Mesenchymal stem cell (in vitro differentiated cells and primary cell): Measurements from ENCODE around the gene FAM120B.

Source experiments
- DNase-seq: peaks from one replicate; pipeline ENCODE4 v3.0.0-alpha.2; 2013
- H2AFZ ChIP-seq: one replicate; pipeline ENCODE4 v1.6.1; 2013; ENCODE audit warnings: low read depth, mild to moderate bottlenecking, control low read depth, inconsistent platforms, low read length, moderate library complexity
- H2AK5ac ChIP-seq: 2 replicates; pipeline ENCODE4 v1.6.1; 2013; ENCODE audit warnings: low read length, moderate library complexity, mild to moderate bottlenecking, inconsistent platforms; ENCODE audit not compliant: severe bottlenecking
- H2BK120ac ChIP-seq: one replicate; pipeline ENCODE4 v1.6.1; 2013; ENCODE audit warnings: low read depth, mild to moderate bottlenecking, inconsistent platforms, low read length, moderate library complexity
- H2BK12ac ChIP-seq, 2 experiments: one replicate each; pipeline ENCODE4 v1.6.1; 2013; ENCODE audit warnings: inconsistent platforms in 2 of 2, low read length in 2 of 2, mild to moderate bottlenecking in 2 of 2, moderate library complexity in 2 of 2, control low read depth in 1 of 2
- H2BK15ac ChIP-seq: one replicate; pipeline ENCODE4 v1.6.1; 2013; ENCODE audit warnings: mild to moderate bottlenecking, low read depth, inconsistent platforms; ENCODE audit not compliant: poor library complexity, severe bottlenecking
- H2BK5ac ChIP-seq: 2 replicates; pipeline ENCODE4 v1.6.1; 2013; ENCODE audit warnings: low read depth, mild to moderate bottlenecking, low read length, control low read depth, inconsistent platforms; ENCODE audit not compliant: poor library complexity, severe bottlenecking
- H3K14ac ChIP-seq, 2 experiments: one replicate each; pipeline ENCODE4 v1.6.1; 2013; ENCODE audit warnings: inconsistent platforms in 2 of 2, low read length in 2 of 2, control low read depth in 1 of 2, mild to moderate bottlenecking in 1 of 2, moderate library complexity in 1 of 2
- H3K18ac ChIP-seq, 2 experiments: one replicate each; pipeline ENCODE4 v1.6.1; 2013; ENCODE audit warnings: inconsistent platforms in 2 of 2, low read length in 2 of 2, control low read depth in 1 of 2, low read depth in 1 of 2, mild to moderate bottlenecking in 1 of 2
- H3K23ac ChIP-seq, 2 experiments: one replicate each; pipeline ENCODE4 v1.6.1; 2013; ENCODE audit warnings: inconsistent platforms in 2 of 2, low read length in 2 of 2, mild to moderate bottlenecking in 2 of 2, moderate library complexity in 2 of 2, control low read depth in 1 of 2
- H3K27ac ChIP-seq: 2 replicates; pipeline ENCODE4 v1.5.1; 2013; ENCODE audit warnings: mild to moderate bottlenecking, moderate library complexity, low read length, control low read depth, inconsistent platforms; ENCODE audit not compliant: poor library complexity, severe bottlenecking
- H3K27me3 ChIP-seq, 2 experiments: 2 replicates each; pipeline versions ENCODE4 v1.6.1 to v1.7.0; 2013; ENCODE audit warnings: low read length in 2 of 2, mild to moderate bottlenecking in 2 of 2, moderate library complexity in 2 of 2, control low read depth in 1 of 2, inconsistent platforms in 1 of 2; ENCODE audit not compliant: control insufficient read depth in 1 of 2, insufficient read depth in 1 of 2
- H3K36me3 ChIP-seq, 2 experiments: 2 replicates each; pipeline versions ENCODE4 v1.6.1 to v1.7.0; 2013; ENCODE audit warnings: low read length in 2 of 2, control low read depth in 1 of 2, inconsistent platforms in 1 of 2, low read depth in 1 of 2, mild to moderate bottlenecking in 1 of 2; ENCODE audit not compliant: insufficient read depth in 2 of 2, control insufficient read depth in 1 of 2
- H3K4ac ChIP-seq, 2 experiments: one replicate each; pipeline ENCODE4 v1.6.1; 2013; ENCODE audit warnings: inconsistent platforms in 2 of 2, low read length in 2 of 2, mild to moderate bottlenecking in 2 of 2, moderate library complexity in 2 of 2, control low read depth in 1 of 2, low read depth in 1 of 2
- H3K4me1 ChIP-seq: 2 replicates; pipeline ENCODE4 v1.6.1; 2013; ENCODE audit warnings: low read depth, low read length, control low read depth; ENCODE audit not compliant: control insufficient read depth, insufficient read depth
- H3K4me2 ChIP-seq: 2 replicates; pipeline ENCODE4 v1.6.1; 2013; ENCODE audit warnings: low read length, mild to moderate bottlenecking, inconsistent platforms; ENCODE audit not compliant: poor library complexity, severe bottlenecking
- H3K4me3 ChIP-seq, 2 experiments: 2 replicates each; pipeline versions ENCODE4 v1.5.1 to v1.7.0; 2013; ENCODE audit warnings: low read length in 2 of 2, mild to moderate bottlenecking in 2 of 2, control low read depth in 1 of 2, low read depth in 1 of 2; ENCODE audit not compliant: insufficient read depth in 1 of 2
- H3K79me1 ChIP-seq: replicated peaks from 2 replicates; pipeline ENCODE4 v1.6.1; 2013; ENCODE audit warnings: mild to moderate bottlenecking, control low read depth, low read length, inconsistent platforms; ENCODE audit not compliant: poor library complexity, severe bottlenecking
- H3K9ac ChIP-seq: 2 replicates; pipeline ENCODE4 v1.7.0; 2013; ENCODE audit warnings: mild to moderate bottlenecking, low read length, moderate library complexity
- H3K9me3 ChIP-seq: 2 replicates; pipeline ENCODE4 v1.7.0; 2013; ENCODE audit warnings: mild to moderate bottlenecking, low read length; ENCODE audit not compliant: control insufficient read depth
- H4K8ac ChIP-seq: one replicate; pipeline ENCODE4 v1.6.1; 2013; ENCODE audit warnings: inconsistent platforms, mild to moderate bottlenecking, low read length, moderate library complexity
- H4K91ac ChIP-seq: one replicate; pipeline ENCODE4 v1.6.1; 2013; ENCODE audit warnings: mild to moderate bottlenecking, low read length, inconsistent platforms
- WGBS: methylation state at CpG from one replicate; pipeline ENCODE4 v1.1.7; 2013; ENCODE audit warnings: mixed read lengths; 5-methylcytosine and 5-hydroxymethylcytosine counted together

The FAM120B gene

DNA sequence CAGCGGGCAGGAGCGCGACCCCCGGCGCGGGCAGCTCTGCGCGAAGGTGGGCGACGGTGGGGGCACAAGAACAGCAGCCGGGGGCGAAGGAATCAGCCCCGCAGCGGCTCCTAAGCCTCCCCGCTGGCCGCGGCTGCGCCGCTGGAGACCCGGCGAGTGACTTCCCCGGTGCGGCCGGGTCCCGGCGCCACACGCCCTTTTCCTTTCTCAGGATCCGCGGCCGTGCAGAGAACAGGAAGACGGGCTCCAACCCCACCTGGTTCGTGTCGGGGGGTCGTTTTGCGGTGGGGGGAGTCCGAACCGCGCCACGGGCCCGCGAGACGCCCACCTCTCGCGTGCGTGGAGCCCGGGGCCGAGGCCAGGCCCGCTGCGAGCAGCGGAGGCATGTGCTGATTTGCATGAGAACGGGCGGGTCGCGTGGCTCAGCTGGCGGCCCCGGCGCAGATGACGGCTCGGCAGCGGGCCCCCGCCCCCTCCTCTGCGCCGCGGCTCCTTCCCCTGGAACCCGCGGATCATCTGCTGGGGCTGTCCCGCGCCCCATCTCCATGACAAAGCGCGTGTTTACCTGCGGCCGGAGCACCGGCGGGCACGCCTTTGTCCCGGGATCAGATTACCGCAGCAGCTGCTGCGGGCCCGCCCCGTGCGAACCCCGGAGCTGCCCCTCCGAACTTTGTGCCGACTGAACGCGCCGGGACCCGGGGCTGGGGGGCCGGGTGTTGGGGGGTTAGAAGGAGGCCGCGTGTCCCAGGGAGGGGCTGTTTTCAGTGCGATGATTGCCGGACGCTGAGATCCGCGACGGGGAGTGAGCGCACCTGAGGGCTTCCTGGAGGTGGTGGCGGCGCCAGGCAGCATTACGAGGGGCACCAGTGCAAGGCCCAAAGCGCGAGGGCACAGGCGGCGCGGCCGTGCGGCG lies 10.8 kb upstream of the FAM120B start:
- Histone ChIP-seq H3K4me1 (peaks cover 42% of the 10 kb centered on the region), H3K9ac (peak overlapping the region; percentile 26), H3K14ac (peak overlapping the region in 1 of 2 experiments; percentile 87), H3K18ac (peak overlapping the region; percentile 52 to 82), H2BK15ac (no peak overlapping the region), H4K91ac (no peak overlapping the region), H3K36me3 (no peaks in the 10 kb centered on the region), H3K27me3 (peaks cover 58 to 81% of the 10 kb centered on the region in 2 experiments), H3K79me1 (no peaks in the 10 kb centered on the region), H3K4ac (peak overlapping the region in 1 of 2 experiments; percentile 15), H2BK120ac (no peak overlapping the region), H3K4me2 (peak overlapping the region; percentile 88), H3K9me3 (no peaks in the 10 kb centered on the region), H3K4me3 (peak overlapping the region; percentile 46 to 69), H4K8ac (peak overlapping the region; percentile 66), H2BK5ac (no peak overlapping the region), H3K27ac (no peak overlapping the region), H2AFZ (peak overlapping the region; percentile 84), H2BK12ac (peak overlapping the region in 1 of 2 experiments; percentile 29), H2AK5ac (no peak overlapping the region), H3K23ac (peak overlapping the region in 1 of 2 experiments; percentile 66)
- no peak for DNase-seq
- under 1% methylated on average over 85 of the region's 109 CpGs for WGBS

DNA sequence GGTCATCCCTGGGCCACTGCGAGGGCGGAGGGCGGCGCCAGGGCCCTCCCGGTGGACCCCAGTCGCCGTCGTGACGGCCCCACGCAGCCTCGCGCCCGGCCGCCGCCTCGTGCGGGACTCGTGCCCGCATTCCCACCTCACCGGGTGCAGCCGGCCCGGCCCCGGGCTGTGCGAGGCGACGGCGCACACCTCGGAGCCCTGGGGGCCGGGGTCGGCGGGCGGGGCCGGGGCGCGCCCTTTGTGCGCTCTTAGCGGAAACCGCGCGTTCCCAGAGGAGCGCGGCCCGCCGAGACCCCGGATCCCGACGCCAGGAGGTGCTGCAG lies 10.2 kb upstream of the FAM120B start:
- Histone ChIP-seq H3K14ac (peak overlapping the region in 1 of 2 experiments; percentile 87), H4K91ac (no peak overlapping the region), H2BK120ac (no peak overlapping the region), H3K18ac (peak overlapping the region; percentile 50 to 82), H3K4me3 (peak overlapping the region; percentile 46 to 69), H3K4me2 (peak overlapping the region; percentile 88), H3K36me3 (no peaks in the 10 kb centered on the region), H2AFZ (no peak overlapping the region), H3K4ac (no peak overlapping the region), H3K9me3 (no peaks in the 10 kb centered on the region), H2BK15ac (no peak overlapping the region), H3K9ac (no peak overlapping the region), H3K27me3 (peaks cover 57 to 78% of the 10 kb centered on the region in 2 experiments), H4K8ac (peak overlapping the region; percentile 66), H2BK12ac (no peak overlapping the region), H3K23ac (peak overlapping the region in 1 of 2 experiments; percentile 66), H3K27ac (no peak overlapping the region), H2AK5ac (no peak overlapping the region), H3K79me1 (no peaks in the 10 kb centered on the region), H2BK5ac (no peak overlapping the region), H3K4me1 (peaks cover 37% of the 10 kb centered on the region)
- 4% methylated on average over 30 of the region's 47 CpGs for WGBS
- no peak for DNase-seq

DNA sequence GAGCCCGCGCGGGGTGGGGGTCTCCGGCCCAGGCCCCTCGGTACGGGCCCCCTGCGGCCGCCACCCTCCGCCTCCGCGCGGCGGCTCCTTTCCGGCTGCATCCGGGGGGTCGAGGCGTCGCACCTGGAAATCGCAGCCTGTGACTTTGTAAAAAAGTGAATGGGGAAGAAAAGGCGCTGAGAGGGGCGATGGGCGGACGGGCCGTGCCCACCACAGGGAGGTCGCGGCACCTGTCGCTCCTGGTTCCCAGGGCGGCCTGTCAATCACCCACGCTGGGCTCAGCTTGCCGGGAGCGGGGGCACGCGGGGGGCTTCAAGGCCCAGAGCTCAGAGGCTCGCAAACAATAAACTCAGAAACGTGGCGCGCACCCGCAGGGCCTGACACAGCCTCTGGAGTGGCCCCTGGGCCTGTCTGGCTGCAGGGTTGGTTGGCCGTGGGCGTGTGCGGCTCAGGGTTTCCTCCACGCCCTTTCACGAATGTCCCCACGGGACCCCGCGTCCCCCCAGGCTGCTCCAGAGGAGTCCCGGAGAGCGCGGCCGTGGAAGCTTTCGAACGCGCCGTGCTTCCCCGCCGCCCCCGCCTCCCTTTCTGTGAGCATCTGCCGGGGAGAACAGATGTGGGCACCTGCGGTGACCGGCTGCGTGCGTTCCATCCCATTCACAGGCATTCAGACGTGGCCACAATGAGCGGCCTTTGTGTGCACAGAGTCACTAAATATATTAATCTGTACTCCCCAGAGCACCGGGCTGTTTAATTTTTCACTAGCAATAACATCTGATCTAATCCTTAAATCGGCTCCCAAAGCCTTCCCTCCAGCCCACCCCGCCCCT lies 9.6 kb upstream of the FAM120B start:
- no peak overlapping the region for H3K4ac ChIP-seq
- no peak overlapping the region for H2BK120ac ChIP-seq
- no peaks in the 10 kb centered on the region for H3K36me3 ChIP-seq
- H4K8ac ChIP-seq: no peak overlapping the region
- H3K23ac ChIP-seq: no peak overlapping the region
- no peaks in the 10 kb centered on the region for H3K79me1 ChIP-seq
- H3K4me2 ChIP-seq: peak overlapping the region; percentile 88
- no peak overlapping the region for H3K9ac ChIP-seq
- no peak overlapping the region for H2BK12ac ChIP-seq
- H3K4me1 ChIP-seq: peaks cover 31% of the 10 kb centered on the region
- peak overlapping the region in 1 of 2 experiments; percentile 46 for H3K4me3 ChIP-seq
- H2BK5ac ChIP-seq: peak overlapping the region; percentile 26
- no peak overlapping the region for H3K14ac ChIP-seq
- H3K9me3 ChIP-seq: no peaks in the 10 kb centered on the region
- no peak overlapping the region for H3K18ac ChIP-seq
- H3K27ac ChIP-seq: no peak overlapping the region
- H4K91ac ChIP-seq: peak overlapping the region; percentile 29
- H3K27me3 ChIP-seq: peaks cover 51 to 74% of the 10 kb centered on the region in 2 experiments
- no peak overlapping the region for H2AFZ ChIP-seq
- no peak overlapping the region for H2AK5ac ChIP-seq
- H2BK15ac ChIP-seq: no peak overlapping the region
- 9% methylated on average over 62 of the region's 67 CpGs for WGBS
- no peak for DNase-seq
